SJSA1 (cell line): ENCODE measurements around the gene SUPT20H. TPM values are rescaled to one million over a fixed set of nuclear protein-coding genes. Genes with fewer than 3 reads are reported as not detected.

ENCODE experiments used
- DNase-seq, 2 experiments: peaks; one replicate each; pipeline ENCODE4 v3.0.0-alpha.2; 2015 to 2020; ENCODE audit warnings: low spot score in 2 of 2, low read depth in 1 of 2
- H3K27ac ChIP-seq: fragments of 250-450 bp; sonication (Bioruptor Pico); 2 replicates; pipeline ENCODE4 v1.5.1; 2020; ENCODE audit warnings: mild to moderate bottlenecking, moderate library complexity
- H3K27me3 ChIP-seq: fragments of 250-450 bp; sonication (Bioruptor Pico); replicated peaks from 2 replicates; pipeline ENCODE4 v1.5.1; 2020; ENCODE audit warnings: mild to moderate bottlenecking, moderate library complexity
- H3K36me3 ChIP-seq: fragments of 250-450 bp; sonication (Bioruptor Pico); 2 replicates; pipeline ENCODE4 v1.5.1; 2020; ENCODE audit warnings: mild to moderate bottlenecking
- H3K4me1 ChIP-seq: fragments of 250-450 bp; sonication (Bioruptor Pico); replicated peaks from 2 replicates; pipeline ENCODE4 v1.6.1; 2021; ENCODE audit warnings: mild to moderate bottlenecking
- H3K4me3 ChIP-seq: fragments of 250-450 bp; sonication (Bioruptor Pico); 2 replicates; pipeline ENCODE4 v1.5.1; 2020; ENCODE audit warnings: mild to moderate bottlenecking
- H3K9me3 ChIP-seq: fragments of 250-450 bp; sonication (Bioruptor Pico); replicated peaks from 2 replicates; pipeline ENCODE4 v1.5.1; 2020; ENCODE audit warnings: mild to moderate bottlenecking
- total RNA-seq: library from RNA; depleted of rRNA; stranded (reverse); fragments of >200 nt; shearing (Covaris generic); gene quantifications from 2 replicates; pipeline ENCODE4 v1.2.3, GENCODE V29; 2014

Gene SUPT20H
- total RNA-seq, 1 experiment from 2014 or later = 45.0 TPM

- no peaks in the 10 kb centered on the region; the same call in 1 of the 2 replicates for H3K4me1 ChIP-seq
- H3K27me3 ChIP-seq = no peaks in the 10 kb centered on the region
- H3K27ac ChIP-seq = no peak overlapping the region
- no peaks in the 10 kb centered on the region for H3K9me3 ChIP-seq
- H3K4me3 ChIP-seq = no peak overlapping the region
- H3K36me3 ChIP-seq = peaks cover 79% of the 10 kb centered on the region
- no peak for DNase-seq
These were observed 49.1 kb downstream of the SUPT20H start for GRCh38 chr13:37010424-37010823.

GRCh38 chr13:37009692-37010091, 49.8 kb downstream of the SUPT20H start:
- Histone ChIP-seq H3K4me3 (no peak overlapping the region), H3K9me3 (no peaks in the 10 kb centered on the region), H3K4me1 (no peaks in the 10 kb centered on the region; the same call in 1 of the 2 replicates), H3K27ac (no peak overlapping the region), H3K27me3 (no peaks in the 10 kb centered on the region), H3K36me3 (peaks cover 83% of the 10 kb centered on the region)
- DNase-seq = no peak

GRCh38 chr13:37001921-37002250, 57.6 kb downstream of the SUPT20H start:
- Histone ChIP-seq H3K27me3 (no peaks in the 10 kb centered on the region), H3K4me3 (peak overlapping the region; percentile 79), H3K4me1 (peaks cover 12% of the 10 kb centered on the region), H3K36me3 (peaks cover 55% of the 10 kb centered on the region), H3K27ac (no peak overlapping the region), H3K9me3 (no peaks in the 10 kb centered on the region)
- no peak for DNase-seq

- peak; percentile 81 to 85 for DNase-seq
- Histone ChIP-seq H3K4me3 (peak within 1 kb of the TSS; percentile 79), H3K9me3 (no peaks in the 10 kb centered on the region), H3K36me3 (peaks cover 47% of the 10 kb centered on the region), H3K27me3 (no peaks in the 10 kb centered on the region), H3K4me1 (peaks cover 12% of the 10 kb centered on the region), H3K27ac (peak within 1 kb of the TSS; percentile 88)
These were observed 60.3 kb downstream of the SUPT20H start, which contains the start of gene ALG5 for GRCh38 chr13:36999054-36999714. ALG5 (minus strand) TSS chr13:36999340; CDS start chr13:36999300, 40 bp downstream.

GRCh38 chr13:36998624-36999041, 60.9 kb downstream of the SUPT20H start:
- DNase-seq = no peak
- peak overlapping the region; percentile 65 for H3K27ac ChIP-seq

GRCh38 chr13:36997716-36998427, 61.6 kb downstream of the SUPT20H start:
- peak overlapping the region; percentile 79 for H3K4me3 ChIP-seq
- H3K4me1 ChIP-seq = peaks cover 12% of the 10 kb centered on the region
- DNase-seq = no peak
- H3K36me3 ChIP-seq = peaks cover 49% of the 10 kb centered on the region
- no peaks in the 10 kb centered on the region for H3K9me3 ChIP-seq
- no peaks in the 10 kb centered on the region for H3K27me3 ChIP-seq
- no peak overlapping the region for H3K27ac ChIP-seq

More at GRCh38 chr13:36998624-36999041, 60.9 kb downstream of the SUPT20H start:
- H3K4me3 ChIP-seq = peak overlapping the region; percentile 79
- H3K9me3 ChIP-seq = no peaks in the 10 kb centered on the region
- H3K4me1 ChIP-seq = peaks cover 12% of the 10 kb centered on the region
- no peaks in the 10 kb centered on the region for H3K27me3 ChIP-seq
- peaks cover 48% of the 10 kb centered on the region for H3K36me3 ChIP-seq

- Histone ChIP-seq H3K9me3 (no peaks in the 10 kb centered on the region), H3K36me3 (peaks cover 80% of the 10 kb centered on the region), H3K4me3 (no peak overlapping the region), H3K27me3 (no peaks in the 10 kb centered on the region), H3K4me1 (no peaks in the 10 kb centered on the region), H3K27ac (no peak overlapping the region)
- DNase-seq = no peak
These were observed 67.1 kb downstream of the SUPT20H start for GRCh38 chr13:36992362-36992761.

GRCh38 chr13:36986462-36987240, 72.8 kb downstream of the SUPT20H start:
- no peaks in the 10 kb centered on the region for H3K27me3 ChIP-seq
- H3K9me3 ChIP-seq = no peaks in the 10 kb centered on the region
- no peak overlapping the region for H3K27ac ChIP-seq
- H3K4me3 ChIP-seq = no peak overlapping the region
- no peaks in the 10 kb centered on the region for H3K4me1 ChIP-seq
- peaks cover 80% of the 10 kb centered on the region for H3K36me3 ChIP-seq
- no peak for DNase-seq

GRCh38 chr13:36981156-36981743, 78.2 kb downstream of the SUPT20H start:
- H3K27ac ChIP-seq = no peak overlapping the region
- no peaks in the 10 kb centered on the region for H3K27me3 ChIP-seq
- peaks cover 46% of the 10 kb centered on the region for H3K36me3 ChIP-seq
- no peaks in the 10 kb centered on the region for H3K9me3 ChIP-seq
- H3K4me1 ChIP-seq = peaks cover 16% of the 10 kb centered on the region
- peak in 1 of 2 experiments; percentile 40 for DNase-seq
- no peak overlapping the region for H3K4me3 ChIP-seq

- Histone ChIP-seq H3K4me3 (no peak overlapping the region), H3K36me3 (peaks cover 43% of the 10 kb centered on the region), H3K9me3 (no peaks in the 10 kb centered on the region), H3K27me3 (no peaks in the 10 kb centered on the region), H3K4me1 (peaks cover 16% of the 10 kb centered on the region), H3K27ac (peak overlapping the region; percentile 63)
- DNase-seq = peak; percentile 46 to 58
These were observed 80.0 kb downstream of the SUPT20H start for GRCh38 chr13:36979361-36980050.

- peaks cover 46% of the 10 kb centered on the region for H3K36me3 ChIP-seq
- no peak overlapping the region for H3K4me3 ChIP-seq
- no peaks in the 10 kb centered on the region for H3K27me3 ChIP-seq
- no peak overlapping the region for H3K27ac ChIP-seq
- no peaks in the 10 kb centered on the region for H3K9me3 ChIP-seq
- no peak for DNase-seq
- peaks cover 12% of the 10 kb centered on the region for H3K4me1 ChIP-seq
These were observed 84.3 kb downstream of the SUPT20H start for GRCh38 chr13:36975172-36975571.

GRCh38 chr13:36973621-36974295, 85.7 kb downstream of the SUPT20H start:
- Histone ChIP-seq H3K27ac (no peak overlapping the region), H3K36me3 (peaks cover 51% of the 10 kb centered on the region), H3K4me1 (no peaks in the 10 kb centered on the region; the same call in 1 of the 2 replicates), H3K9me3 (no peaks in the 10 kb centered on the region), H3K27me3 (no peaks in the 10 kb centered on the region), H3K4me3 (no peak overlapping the region)
- no peak for DNase-seq
